NCI-H226 (cell line): Measurements from ENCODE around the gene LCE6A.

ENCODE experiments used
- DNase-seq: peaks from one replicate; pipeline ENCODE4 v3.0.0-alpha.2; 2015

Gene LCE6A

DNA sequence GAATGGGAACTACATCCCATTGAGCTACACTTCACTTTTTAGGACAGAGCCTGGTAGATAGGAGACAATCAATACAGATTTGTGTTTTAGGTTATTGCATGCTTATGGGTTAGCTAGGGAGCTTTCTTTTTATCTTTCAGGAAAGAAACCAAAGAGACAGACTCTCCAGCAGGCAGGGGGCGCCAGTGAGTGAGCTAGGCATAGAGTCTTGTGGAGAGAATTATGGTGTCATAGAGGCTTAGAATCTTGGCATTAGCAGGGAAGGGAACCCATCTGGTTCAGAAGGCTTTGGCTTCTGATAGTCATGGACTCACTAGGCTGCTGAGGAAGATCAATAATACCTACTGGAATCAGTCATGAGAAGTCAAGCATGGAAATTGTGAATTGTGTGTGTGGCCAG, 35.4 kb downstream of the LCE6A start, which contains the start of gene SMCP:
Gene SMCP (plus strand): TSS at position 281 of the 400 bp plus-strand sequence. CDS start 6,101 bp downstream, outside the sequence.
- no peak for DNase-seq

GRCh38 chr1:152879559-152880198, 37.0 kb downstream of the LCE6A start:
- DNase-seq = no peak

DNA sequence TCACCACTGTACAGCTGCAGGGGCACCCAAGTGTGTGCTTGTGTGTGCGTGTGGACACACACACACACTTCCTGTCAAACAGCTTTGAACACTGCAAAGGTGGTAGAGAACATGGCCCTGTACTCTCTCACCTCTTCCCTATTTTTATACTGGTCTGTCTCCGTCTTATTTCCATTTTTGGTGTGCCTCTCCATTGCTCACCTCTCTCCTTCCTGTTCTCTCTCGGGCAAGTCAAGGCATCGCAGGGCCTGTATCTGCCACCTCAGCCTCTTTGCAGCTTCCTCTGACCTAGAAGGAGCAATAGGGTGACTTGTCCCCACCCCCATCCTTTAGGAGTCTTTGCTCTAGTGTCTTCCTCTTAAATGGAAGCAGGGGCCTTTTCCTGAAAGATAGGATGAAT, 37.7 kb downstream of the LCE6A start:
- DNase-seq = no peak

DNA sequence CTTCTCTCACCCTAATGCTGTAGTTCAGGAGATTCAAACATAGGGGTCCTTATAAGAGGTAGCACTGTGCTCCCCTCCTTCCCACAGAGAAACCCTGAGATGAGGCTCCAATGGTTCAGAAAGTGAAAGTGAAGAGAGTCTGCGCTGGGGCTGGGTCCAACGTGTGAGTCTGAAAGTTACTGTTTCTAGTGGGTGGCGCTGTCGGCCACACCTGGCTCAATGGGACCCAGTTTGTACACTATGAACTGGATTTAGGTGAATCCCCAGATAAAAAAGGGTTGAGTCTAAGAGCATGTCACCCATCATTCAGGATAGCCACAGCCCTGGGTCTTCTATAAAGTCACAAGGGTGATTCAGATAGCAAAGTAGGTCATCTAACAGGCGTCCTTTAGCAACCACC, 38.3 kb downstream of the LCE6A start:
- no peak for DNase-seq

- DNase-seq = peak; percentile 39
These were observed 41.4 kb downstream of the LCE6A start for GRCh38 chr1:152884085-152884484.

DNA sequence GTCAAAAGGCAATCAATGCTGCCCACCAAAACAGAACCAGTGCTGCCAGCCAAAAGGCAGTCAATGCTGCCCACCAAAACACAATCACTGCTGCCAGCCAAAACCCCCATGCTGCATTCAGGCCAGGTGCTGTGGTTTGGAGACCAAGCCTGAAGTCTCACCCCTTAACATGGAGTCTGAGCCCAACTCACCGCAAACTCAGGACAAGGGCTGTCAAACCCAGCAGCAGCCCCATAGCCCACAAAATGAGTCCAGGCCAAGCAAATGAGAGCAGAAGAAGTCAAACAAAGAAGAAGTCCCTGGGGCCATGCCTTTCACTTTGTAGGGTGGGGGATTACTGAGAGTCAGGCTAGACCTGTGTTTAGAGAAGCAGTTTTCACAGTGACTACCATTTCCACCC, 41.9 kb downstream of the LCE6A start:
- DNase-seq = no peak

DNA sequence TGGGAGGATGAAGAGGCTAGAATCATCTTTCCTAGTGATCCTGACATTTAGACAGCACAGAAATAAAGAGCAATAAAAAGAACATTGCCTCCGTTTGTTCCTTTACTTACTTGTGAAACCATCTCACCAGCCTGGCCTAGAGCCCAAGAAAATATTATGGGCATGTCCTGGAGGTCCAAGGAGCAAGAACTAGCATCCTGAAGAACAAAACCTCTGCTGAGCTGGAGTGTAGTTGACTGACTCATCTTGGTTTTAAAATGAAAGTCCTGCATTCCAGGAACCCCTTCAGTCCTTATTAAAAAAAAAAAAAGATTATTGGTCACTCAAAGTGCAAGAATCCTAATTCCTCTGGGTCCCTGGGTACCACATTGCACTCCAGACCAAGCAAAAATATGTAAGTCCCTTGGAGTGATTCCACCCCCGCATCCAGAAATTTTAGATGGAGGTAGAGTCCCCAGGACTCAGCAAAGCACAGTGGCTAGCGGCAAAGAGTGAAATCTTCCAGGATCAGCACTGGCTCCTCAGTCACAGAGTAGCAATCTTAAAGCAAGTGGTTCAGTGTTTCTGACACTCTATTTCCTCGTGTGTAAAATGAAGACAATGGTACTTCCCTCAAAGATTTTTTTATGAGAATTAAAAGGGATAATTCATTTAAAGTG, 42.4 kb downstream of the LCE6A start:
- DNase-seq = peak; percentile 42

DNA sequence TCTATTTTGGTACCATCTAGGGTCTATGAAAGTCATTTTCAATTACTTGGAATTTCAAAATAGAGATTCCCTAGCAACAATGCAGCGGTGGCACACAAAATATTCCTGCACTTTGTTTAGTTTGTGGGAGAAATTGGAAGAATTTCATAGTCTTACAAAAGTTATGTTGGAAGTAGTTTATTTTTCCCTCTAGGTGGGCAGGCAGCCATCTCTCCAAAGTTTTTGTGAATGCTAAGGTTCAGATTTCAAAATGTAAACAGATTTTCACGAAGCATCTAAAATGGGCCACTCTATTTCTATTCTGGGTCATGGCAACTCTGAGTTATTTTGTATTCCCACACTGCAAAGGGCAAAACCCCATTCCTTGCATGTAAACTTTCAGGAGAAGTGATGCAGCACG, 43.4 kb downstream of the LCE6A start:
- DNase-seq = no peak

DNA sequence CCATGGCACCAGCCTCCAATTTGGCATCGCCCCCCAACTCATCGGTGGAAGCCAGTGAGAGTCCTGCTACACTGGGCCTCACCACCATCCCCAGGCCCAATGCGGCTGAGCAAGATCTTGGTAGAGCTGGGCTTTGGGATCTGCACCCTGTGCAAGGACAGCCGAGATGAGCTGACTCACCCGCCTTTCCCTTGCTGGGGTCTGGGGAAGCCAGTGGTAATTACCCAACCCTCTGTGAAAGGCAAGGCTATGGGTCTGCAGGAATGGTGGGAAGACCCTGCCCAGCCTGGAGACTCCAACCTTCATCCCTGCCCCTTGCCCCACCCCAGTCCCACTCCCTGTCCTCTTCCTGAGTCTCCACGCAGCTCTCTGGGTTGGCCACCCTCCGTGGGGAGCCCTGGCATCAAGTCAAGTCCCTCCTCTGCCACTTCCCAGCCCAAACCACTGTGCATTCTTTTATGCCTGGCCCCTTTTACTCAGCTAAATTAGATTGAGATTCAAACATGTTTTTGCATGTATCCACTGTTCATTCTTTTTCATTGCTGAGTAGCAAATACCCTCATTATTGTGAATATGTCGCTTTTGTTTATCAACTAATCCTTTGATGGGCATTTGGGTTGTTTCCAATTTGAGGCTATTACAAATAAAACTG, 44.2 kb downstream of the LCE6A start:
- no peak for DNase-seq

DNA sequence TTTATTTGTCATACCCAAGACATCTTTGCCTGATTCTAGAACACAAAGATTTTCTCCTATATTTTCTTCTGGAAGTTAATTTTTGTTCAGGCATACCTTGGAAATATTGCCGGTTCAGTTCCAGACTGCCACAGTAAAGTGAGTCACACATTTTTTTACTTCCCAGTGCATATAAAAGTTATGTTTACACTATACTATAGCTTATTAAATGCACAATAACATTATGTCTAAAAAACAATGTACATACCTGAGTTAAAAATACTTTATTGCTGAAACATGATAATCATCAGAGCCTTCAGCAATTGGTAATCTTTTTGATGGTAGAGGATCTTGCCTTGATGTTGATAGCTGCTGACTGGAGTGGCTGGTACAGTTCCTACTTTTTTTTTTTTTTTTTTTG, 45.5 kb downstream of the LCE6A start:
- DNase-seq = no peak
